HCT116 (cell line): Measurements from ENCODE around the gene ZNF202.

Source experiments
- CEBPB ChIP-seq: IDR thresholded peaks from 2 replicates; pipeline ENCODE4 v1.6.1; 2012; ENCODE audit warnings: low read depth
- EZH2 ChIP-seq: fragments of 200-600 bp; sonication (generic); IDR thresholded peaks from 2 replicates; pipeline ENCODE4 v1.6.1; 2017; ENCODE audit warnings: antibody characterized with exemption, mixed run types
- EZH2phosphoT487 ChIP-seq: fragments of 200-600 bp; IDR thresholded peaks from 2 replicates; pipeline ENCODE4 v1.6.1; 2018; ENCODE audit warnings: antibody characterized with exemption, borderline replicate concordance
- POLR2A ChIP-seq: IDR thresholded peaks from 2 replicates; pipeline ENCODE4 v1.7.0; 2011; ENCODE audit warnings: borderline replicate concordance; ENCODE audit not compliant: insufficient read depth, insufficient read length; ENCODE audit errors: extremely low read depth
- TCF7L2 ChIP-seq: IDR thresholded peaks from 2 replicates; pipeline ENCODE4 v1.7.0; 2011; ENCODE audit warnings: borderline replicate concordance, inconsistent platforms; ENCODE audit not compliant: insufficient read depth, insufficient read length; ENCODE audit errors: extremely low read depth
- TF ChIP-seq, protein P1 (sequence below), 3 experiments: fragments of 200-600 bp in 1 of 3; sonication (generic) in 1 of 3; IDR thresholded peaks in 2 of 3; conservative IDR thresholded peaks in 1 of 3; 2 replicates each; pipeline ENCODE4 v1.5.1; 2012 to 2017; ENCODE audit warnings: low read depth in 2 of 3, low read length in 2 of 3, antibody characterized with exemption in 1 of 3, borderline replicate concordance in 1 of 3, control low read depth in 1 of 3, mild to moderate bottlenecking in 1 of 3, mixed read lengths in 1 of 3, mixed run types in 1 of 3, moderate library complexity in 1 of 3; ENCODE audit not compliant: insufficient read depth in 1 of 3
- TF ChIP-seq, protein P2 (sequence below): IDR thresholded peaks from 2 replicates; pipeline ENCODE4 v1.6.1; 2011; ENCODE audit warnings: mild to moderate bottlenecking, low read length, moderate library complexity; ENCODE audit not compliant: insufficient replicate concordance; ENCODE audit errors: extremely low read depth

DNA sequence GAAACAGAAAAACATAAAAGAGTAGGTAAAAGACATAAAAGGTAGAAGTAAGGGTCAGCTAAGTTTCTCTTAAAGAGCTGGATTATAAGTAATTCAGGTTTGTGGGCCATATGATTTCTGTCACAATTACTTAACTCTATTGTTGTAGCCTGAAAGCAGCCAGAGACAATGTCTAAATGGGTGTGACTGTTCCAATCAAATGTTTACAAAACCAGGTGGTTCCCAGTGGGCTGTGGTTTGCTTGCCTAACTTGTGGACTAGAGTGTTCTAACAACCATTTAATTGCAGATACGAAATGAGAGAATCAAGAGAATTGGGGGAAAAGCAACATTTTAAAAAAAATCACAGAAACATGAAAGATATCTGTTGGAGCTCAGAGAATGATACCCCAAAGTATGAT, 42.1 kb upstream of the ZNF202 start:
- TF ChIP-seq, protein P1, sequence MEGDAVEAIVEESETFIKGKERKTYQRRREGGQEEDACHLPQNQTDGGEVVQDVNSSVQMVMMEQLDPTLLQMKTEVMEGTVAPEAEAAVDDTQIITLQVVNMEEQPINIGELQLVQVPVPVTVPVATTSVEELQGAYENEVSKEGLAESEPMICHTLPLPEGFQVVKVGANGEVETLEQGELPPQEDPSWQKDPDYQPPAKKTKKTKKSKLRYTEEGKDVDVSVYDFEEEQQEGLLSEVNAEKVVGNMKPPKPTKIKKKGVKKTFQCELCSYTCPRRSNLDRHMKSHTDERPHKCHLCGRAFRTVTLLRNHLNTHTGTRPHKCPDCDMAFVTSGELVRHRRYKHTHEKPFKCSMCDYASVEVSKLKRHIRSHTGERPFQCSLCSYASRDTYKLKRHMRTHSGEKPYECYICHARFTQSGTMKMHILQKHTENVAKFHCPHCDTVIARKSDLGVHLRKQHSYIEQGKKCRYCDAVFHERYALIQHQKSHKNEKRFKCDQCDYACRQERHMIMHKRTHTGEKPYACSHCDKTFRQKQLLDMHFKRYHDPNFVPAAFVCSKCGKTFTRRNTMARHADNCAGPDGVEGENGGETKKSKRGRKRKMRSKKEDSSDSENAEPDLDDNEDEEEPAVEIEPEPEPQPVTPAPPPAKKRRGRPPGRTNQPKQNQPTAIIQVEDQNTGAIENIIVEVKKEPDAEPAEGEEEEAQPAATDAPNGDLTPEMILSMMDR (IDR thresholded peaks at IDR 0.05 in 2 of 3, conservative IDR thresholded peaks at IDR 0.05 in 1 of 3; ENCODE audit: borderline replicate concordance in 1 of 3, insufficient read depth in 1 of 3, low read depth in 2 of 3, low read length in 2 of 3) = no peak
- TF ChIP-seq POLR2A (no peak), EZH2phosphoT487 (no peak), TCF7L2 (no peak), EZH2 (no peak), CEBPB (no peak)
- TF ChIP-seq, protein P2, sequence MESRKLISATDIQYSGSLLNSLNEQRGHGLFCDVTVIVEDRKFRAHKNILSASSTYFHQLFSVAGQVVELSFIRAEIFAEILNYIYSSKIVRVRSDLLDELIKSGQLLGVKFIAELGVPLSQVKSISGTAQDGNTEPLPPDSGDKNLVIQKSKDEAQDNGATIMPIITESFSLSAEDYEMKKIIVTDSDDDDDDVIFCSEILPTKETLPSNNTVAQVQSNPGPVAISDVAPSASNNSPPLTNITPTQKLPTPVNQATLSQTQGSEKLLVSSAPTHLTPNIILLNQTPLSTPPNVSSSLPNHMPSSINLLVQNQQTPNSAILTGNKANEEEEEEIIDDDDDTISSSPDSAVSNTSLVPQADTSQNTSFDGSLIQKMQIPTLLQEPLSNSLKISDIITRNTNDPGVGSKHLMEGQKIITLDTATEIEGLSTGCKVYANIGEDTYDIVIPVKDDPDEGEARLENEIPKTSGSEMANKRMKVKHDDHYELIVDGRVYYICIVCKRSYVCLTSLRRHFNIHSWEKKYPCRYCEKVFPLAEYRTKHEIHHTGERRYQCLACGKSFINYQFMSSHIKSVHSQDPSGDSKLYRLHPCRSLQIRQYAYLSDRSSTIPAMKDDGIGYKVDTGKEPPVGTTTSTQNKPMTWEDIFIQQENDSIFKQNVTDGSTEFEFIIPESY = no peak
